HepG2 (cell line): Measurements from ENCODE around the gene KLHL33. TPM values are rescaled to one million over a fixed set of nuclear protein-coding genes. Genes with fewer than 3 reads are reported as not detected.

ENCODE experiments used
- BHLHE40 ChIP-seq: IDR thresholded peaks from 2 replicates; pipeline ENCODE4 v1.6.1; 2011; ENCODE audit warnings: low read length, improper control_type of control experiment
- HOXD1 ChIP-seq: sonication (generic); formaldehyde crosslinking; IDR thresholded peaks from 2 replicates; pipeline ENCODE4 v1.5.0; 2020; ENCODE audit warnings: missing genetic modification reagents
- KLF16 ChIP-seq, 2 experiments: sonication (generic) in 1 of 2; formaldehyde crosslinking in 1 of 2; IDR thresholded peaks; 2 replicates each; pipeline versions ENCODE4 v1.6.1 to v1.8.0; 2016 to 2023; ENCODE audit warnings: missing genetic modification reagents in 2 of 2, missing compliant biosample characterization in 1 of 2
- SOX13 ChIP-seq, 3 experiments: fragments of 450-650 bp in 1 of 3; sonication (generic) in 1 of 3; formaldehyde crosslinking in 1 of 3; IDR thresholded peaks in 2 of 3; conservative IDR thresholded peaks in 1 of 3; 2 replicates each; pipeline versions ENCODE4 v1.5.0 to v1.6.1; 2016 to 2020; ENCODE audit warnings: antibody characterized with exemption in 1 of 3, mild to moderate bottlenecking in 1 of 3, missing compliant biosample characterization in 1 of 3, missing genetic modification reagents in 1 of 3, moderate library complexity in 1 of 3
- ZMYM4 ChIP-seq: sonication (generic); formaldehyde crosslinking; IDR thresholded peaks from 2 replicates; pipeline ENCODE4 v1.8.1; 2023; ENCODE audit warnings: mild to moderate bottlenecking, missing genetic modification reagents
- ZNF121 ChIP-seq: sonication (generic); formaldehyde crosslinking; IDR thresholded peaks from 2 replicates; pipeline ENCODE4 v1.5.0; 2020; ENCODE audit warnings: mild to moderate bottlenecking, missing genetic modification reagents
- ZNF572 ChIP-seq: sonication (generic); formaldehyde crosslinking; IDR thresholded peaks from 2 replicates; pipeline ENCODE4 v1.5.1; 2020; ENCODE audit warnings: mild to moderate bottlenecking, missing genetic modification reagents
- ZNF614 ChIP-seq: IDR thresholded peaks from 2 replicates; pipeline ENCODE4 v1.6.1; 2018; ENCODE audit warnings: missing biosample characterization, missing genetic modification reagents, inconsistent platforms, borderline replicate concordance
- ZNF746 ChIP-seq: sonication (generic); formaldehyde crosslinking; IDR thresholded peaks from 2 replicates; pipeline ENCODE4 v1.8.0; 2022; ENCODE audit warnings: mild to moderate bottlenecking, missing genetic modification reagents
- ZSCAN21 ChIP-seq: sonication (generic); formaldehyde crosslinking; IDR thresholded peaks from 2 replicates; pipeline ENCODE4 v1.8.0; 2022; ENCODE audit warnings: mild to moderate bottlenecking, missing genetic modification reagents, moderate library complexity, borderline replicate concordance
- polyA plus RNA-seq, 8 experiments: library from polyadenylated mRNA; depleted of rRNA in 3 of 8; stranded (reverse) in 7 of 8; unstranded in 1 of 8; fragments of >200 nt; fragmentation: Illumina TruSeq in 4 of 8; extraction: Trizol in 4 of 8; gene quantifications; 2 replicates each; pipeline versions ENCODE4 v1.2.1 to v1.2.3, GENCODE V29; 2011 to 2016; ENCODE audit warnings: low read depth in 4 of 8, missing spikeins in 1 of 8, mixed read lengths in 1 of 8; ENCODE audit not compliant: insufficient read depth in 1 of 8
- total RNA-seq, 5 experiments: library from RNA; depleted of rRNA; stranded (reverse); fragments of >200 nt; fragmentation: Illumina TruSeq; extraction: Trizol; gene quantifications; 2 replicates each; pipeline ENCODE4 v1.2.3, GENCODE V29; 2016; ENCODE audit warnings: low read depth in 1 of 5
- TF ChIP-seq, protein P1 (sequence below): IDR thresholded peaks from 2 replicates; pipeline ENCODE4 v1.6.1; 2016; ENCODE audit warnings: missing compliant biosample characterization, missing genetic modification reagents, borderline replicate concordance
- TF ChIP-seq, protein P2 (sequence below): sonication (generic); formaldehyde crosslinking; IDR thresholded peaks from 2 replicates; pipeline ENCODE4 v1.4.0; 2020; ENCODE audit warnings: low read depth, missing genetic modification reagents
- TF ChIP-seq, protein P3 (sequence below): sonication (generic); formaldehyde crosslinking; conservative IDR thresholded peaks from 2 replicates; pipeline ENCODE4 v1.4.0; 2020; ENCODE audit warnings: missing genetic modification reagents
- TF ChIP-seq, protein P4 (sequence below): IDR thresholded peaks from 2 replicates; pipeline ENCODE4 v1.6.1; 2016; ENCODE audit warnings: low read depth, control low read depth
- TF ChIP-seq, protein P5 (sequence below), 2 experiments: sonication (generic) in 1 of 2; formaldehyde crosslinking in 1 of 2; IDR thresholded peaks; 2 replicates each; pipeline versions ENCODE4 v1.4.0 to v1.6.1; 2016 to 2020; ENCODE audit warnings: borderline replicate concordance in 1 of 2, low read depth in 1 of 2, mild to moderate bottlenecking in 1 of 2, missing genetic modification reagents in 1 of 2

KLHL33 gene
- total and polyA plus RNA-seq, 2 of the 13 experiments (the other 11 are each of a cell fraction or from before 2014, with no cell fraction given): not detected

DNA sequence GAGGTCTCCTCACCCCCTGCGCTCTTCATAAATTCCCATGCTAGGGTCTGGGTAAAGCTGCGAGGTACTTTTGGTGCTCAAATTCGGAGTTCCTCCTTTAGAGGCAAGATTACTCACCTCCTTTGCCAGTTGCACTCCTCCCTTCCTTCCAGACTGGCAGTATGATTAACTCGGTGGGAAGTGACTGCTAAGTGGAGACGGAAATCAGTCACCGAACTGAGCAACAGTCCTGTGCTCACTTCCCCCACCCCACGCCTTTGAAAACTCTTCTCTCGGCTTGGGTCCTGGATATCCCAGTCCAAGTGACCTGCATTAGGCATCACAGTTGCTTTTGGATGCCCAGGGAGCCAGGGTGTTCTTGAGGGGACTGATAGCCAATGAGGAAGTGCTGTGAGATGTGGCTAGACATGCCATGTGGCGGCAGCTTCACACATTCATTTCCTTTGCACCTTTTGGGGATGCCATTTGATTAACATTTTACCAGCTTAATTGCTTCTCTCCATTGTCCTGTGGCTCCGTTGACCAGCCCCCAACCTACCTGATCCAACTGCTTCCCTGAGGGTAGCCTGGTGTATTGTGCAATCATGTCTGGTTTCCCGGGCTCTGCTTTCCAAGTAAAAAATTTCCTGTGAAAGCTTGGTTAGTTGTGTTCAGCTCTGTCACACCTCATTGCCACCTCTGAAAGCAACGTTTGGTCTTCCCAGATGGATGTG, 34.1 kb upstream of the KLHL33 start (continued):
- TF ChIP-seq BHLHE40 (no peak), KLF16 (CRISPR knock-in tag; IDR thresholded peaks at IDR 0.05) (0 out of 4 replicates have a peak, but pooled peaks of 1 of the 2 experiments have one; percentile 26), SOX13 (IDR thresholded peaks at IDR 0.05) (no peak), SOX13 (CRISPR knock-in tag; conservative IDR thresholded peaks at IDR 0.05 in 1 of 2, IDR thresholded peaks at IDR 0.05 in 1 of 2) (0 out of 4 replicates have a peak, but pooled peaks of 1 of the 2 experiments have one; percentile 27), ZSCAN21 (CRISPR knock-in tag) (0 out of 2 replicates have a peak, but pooled peaks have one; percentile 1), ZNF746 (CRISPR knock-in tag) (0 out of 2 replicates have a peak, but pooled peaks have one; percentile 24), HOXD1 (CRISPR knock-in tag) (no peak), ZMYM4 (CRISPR knock-in tag) (no peak), ZNF614 (CRISPR knock-in tag) (no peak), ZNF121 (CRISPR knock-in tag) (no peak), ZNF572 (CRISPR knock-in tag) (peak; percentile 69; the same call in 1 of the 2 replicates)
- TF ChIP-seq, protein P1, sequence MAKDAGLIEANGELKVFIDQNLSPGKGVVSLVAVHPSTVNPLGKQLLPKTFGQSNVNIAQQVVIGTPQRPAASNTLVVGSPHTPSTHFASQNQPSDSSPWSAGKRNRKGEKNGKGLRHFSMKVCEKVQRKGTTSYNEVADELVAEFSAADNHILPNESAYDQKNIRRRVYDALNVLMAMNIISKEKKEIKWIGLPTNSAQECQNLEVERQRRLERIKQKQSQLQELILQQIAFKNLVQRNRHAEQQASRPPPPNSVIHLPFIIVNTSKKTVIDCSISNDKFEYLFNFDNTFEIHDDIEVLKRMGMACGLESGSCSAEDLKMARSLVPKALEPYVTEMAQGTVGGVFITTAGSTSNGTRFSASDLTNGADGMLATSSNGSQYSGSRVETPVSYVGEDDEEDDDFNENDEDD (CRISPR knock-in tag): peak; percentile 77; the same call in 1 of the 2 replicates
- TF ChIP-seq, protein P2, sequence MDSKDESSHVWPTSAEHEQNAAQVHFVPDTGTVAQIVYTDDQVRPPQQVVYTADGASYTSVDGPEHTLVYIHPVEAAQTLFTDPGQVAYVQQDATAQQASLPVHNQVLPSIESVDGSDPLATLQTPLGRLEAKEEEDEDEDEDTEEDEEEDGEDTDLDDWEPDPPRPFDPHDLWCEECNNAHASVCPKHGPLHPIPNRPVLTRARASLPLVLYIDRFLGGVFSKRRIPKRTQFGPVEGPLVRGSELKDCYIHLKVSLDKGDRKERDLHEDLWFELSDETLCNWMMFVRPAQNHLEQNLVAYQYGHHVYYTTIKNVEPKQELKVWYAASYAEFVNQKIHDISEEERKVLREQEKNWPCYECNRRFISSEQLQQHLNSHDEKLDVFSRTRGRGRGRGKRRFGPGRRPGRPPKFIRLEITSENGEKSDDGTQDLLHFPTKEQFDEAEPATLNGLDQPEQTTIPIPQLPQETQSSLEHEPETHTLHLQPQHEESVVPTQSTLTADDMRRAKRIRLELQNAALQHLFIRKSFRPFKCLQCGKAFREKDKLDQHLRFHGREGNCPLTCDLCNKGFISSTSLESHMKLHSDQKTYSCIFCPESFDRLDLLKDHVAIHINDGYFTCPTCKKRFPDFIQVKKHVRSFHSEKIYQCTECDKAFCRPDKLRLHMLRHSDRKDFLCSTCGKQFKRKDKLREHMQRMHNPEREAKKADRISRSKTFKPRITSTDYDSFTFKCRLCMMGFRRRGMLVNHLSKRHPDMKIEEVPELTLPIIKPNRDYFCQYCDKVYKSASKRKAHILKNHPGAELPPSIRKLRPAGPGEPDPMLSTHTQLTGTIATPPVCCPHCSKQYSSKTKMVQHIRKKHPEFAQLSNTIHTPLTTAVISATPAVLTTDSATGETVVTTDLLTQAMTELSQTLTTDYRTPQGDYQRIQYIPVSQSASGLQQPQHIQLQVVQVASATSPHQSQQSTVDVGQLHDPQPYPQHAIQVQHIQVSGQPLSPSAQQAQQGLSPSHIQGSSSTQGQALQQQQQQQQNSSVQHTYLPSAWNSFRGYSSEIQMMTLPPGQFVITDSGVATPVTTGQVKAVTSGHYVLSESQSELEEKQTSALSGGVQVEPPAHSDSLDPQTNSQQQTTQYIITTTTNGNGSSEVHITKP: no peak
- TF ChIP-seq, protein P3, sequence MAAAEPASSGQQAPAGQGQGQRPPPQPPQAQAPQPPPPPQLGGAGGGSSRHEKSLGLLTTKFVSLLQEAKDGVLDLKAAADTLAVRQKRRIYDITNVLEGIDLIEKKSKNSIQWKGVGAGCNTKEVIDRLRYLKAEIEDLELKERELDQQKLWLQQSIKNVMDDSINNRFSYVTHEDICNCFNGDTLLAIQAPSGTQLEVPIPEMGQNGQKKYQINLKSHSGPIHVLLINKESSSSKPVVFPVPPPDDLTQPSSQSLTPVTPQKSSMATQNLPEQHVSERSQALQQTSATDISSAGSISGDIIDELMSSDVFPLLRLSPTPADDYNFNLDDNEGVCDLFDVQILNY: peak; percentile 84
- TF ChIP-seq, protein P4, sequence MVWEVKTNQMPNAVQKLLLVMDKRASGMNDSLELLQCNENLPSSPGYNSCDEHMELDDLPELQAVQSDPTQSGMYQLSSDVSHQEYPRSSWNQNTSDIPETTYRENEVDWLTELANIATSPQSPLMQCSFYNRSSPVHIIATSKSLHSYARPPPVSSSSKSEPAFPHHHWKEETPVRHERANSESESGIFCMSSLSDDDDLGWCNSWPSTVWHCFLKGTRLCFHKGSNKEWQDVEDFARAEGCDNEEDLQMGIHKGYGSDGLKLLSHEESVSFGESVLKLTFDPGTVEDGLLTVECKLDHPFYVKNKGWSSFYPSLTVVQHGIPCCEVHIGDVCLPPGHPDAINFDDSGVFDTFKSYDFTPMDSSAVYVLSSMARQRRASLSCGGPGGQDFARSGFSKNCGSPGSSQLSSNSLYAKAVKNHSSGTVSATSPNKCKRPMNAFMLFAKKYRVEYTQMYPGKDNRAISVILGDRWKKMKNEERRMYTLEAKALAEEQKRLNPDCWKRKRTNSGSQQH: no peak
- TF ChIP-seq, protein P5, sequence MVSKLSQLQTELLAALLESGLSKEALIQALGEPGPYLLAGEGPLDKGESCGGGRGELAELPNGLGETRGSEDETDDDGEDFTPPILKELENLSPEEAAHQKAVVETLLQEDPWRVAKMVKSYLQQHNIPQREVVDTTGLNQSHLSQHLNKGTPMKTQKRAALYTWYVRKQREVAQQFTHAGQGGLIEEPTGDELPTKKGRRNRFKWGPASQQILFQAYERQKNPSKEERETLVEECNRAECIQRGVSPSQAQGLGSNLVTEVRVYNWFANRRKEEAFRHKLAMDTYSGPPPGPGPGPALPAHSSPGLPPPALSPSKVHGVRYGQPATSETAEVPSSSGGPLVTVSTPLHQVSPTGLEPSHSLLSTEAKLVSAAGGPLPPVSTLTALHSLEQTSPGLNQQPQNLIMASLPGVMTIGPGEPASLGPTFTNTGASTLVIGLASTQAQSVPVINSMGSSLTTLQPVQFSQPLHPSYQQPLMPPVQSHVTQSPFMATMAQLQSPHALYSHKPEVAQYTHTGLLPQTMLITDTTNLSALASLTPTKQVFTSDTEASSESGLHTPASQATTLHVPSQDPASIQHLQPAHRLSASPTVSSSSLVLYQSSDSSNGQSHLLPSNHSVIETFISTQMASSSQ (IDR thresholded peaks at IDR 0.05; ENCODE audit: low read depth): no peak
- TF ChIP-seq, protein P5 (CRISPR knock-in tag; IDR thresholded peaks at IDR 0.05; ENCODE audit: borderline replicate concordance): no peak
